NB4 (cell line): ENCODE data around the gene CALML6.

Experiments used
- MYC ChIP-seq: IDR thresholded peaks from 2 replicates; pipeline ENCODE4 v1.6.1; 2011; ENCODE audit warnings: low read depth, low read length
- POLR2A ChIP-seq: IDR thresholded peaks from 2 replicates; pipeline ENCODE4 v1.6.1; 2011; ENCODE audit warnings: mild to moderate bottlenecking; ENCODE audit not compliant: insufficient read length; ENCODE audit errors: extremely low read depth
- TF ChIP-seq, protein P1 (sequence below): IDR thresholded peaks from one replicate; pipeline ENCODE4 v1.5.1; 2012; ENCODE audit warnings: low read depth, low read length
- TF ChIP-seq, protein P2 (sequence below): IDR thresholded peaks from 2 replicates; pipeline ENCODE4 v1.6.1; 2011; ENCODE audit warnings: low read depth, low read length

DNA sequence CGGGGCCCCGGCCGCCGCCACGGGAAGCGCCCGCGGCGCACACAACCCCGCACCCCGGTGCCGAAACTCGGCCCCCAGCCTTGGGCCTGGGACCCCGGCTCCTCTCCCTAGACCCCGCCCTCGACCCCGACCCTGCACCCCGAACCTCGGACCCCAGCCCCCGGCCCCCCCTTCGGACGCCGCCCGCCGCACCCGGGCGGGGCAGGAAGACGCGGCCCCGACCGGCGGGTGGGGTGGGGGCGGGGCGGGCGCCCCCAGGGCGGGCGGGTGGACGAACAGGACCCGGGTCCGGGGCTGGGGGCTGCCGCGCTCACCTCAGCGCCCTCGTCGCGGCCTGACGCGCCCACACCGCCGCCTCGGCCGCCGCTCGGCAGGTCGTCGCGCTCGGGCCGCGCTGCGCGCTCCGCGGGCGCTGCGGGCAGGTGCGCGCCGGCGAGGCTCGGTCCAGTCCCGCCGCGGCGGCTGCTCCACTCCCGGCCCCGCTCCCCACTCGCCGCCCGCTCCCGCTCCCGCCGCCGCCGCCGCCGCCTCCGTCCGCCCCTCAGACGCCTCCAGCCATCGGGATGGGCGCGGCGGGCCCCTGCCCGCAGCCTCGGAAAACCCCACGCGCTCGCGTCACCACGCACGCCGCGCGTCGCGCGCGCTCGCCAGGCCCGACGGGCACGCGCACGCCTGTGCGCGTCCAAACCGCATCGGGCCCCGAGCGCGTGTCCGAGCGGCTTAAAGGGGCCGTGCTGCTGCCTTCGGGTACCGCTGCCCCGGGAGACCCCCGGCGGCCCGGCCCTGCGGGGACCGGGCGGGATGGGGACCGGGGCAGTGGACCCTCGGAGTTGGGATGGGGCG, 24.3 kb upstream of the CALML6 start, which contains the start of gene GNB1:
- TF ChIP-seq, protein P1, sequence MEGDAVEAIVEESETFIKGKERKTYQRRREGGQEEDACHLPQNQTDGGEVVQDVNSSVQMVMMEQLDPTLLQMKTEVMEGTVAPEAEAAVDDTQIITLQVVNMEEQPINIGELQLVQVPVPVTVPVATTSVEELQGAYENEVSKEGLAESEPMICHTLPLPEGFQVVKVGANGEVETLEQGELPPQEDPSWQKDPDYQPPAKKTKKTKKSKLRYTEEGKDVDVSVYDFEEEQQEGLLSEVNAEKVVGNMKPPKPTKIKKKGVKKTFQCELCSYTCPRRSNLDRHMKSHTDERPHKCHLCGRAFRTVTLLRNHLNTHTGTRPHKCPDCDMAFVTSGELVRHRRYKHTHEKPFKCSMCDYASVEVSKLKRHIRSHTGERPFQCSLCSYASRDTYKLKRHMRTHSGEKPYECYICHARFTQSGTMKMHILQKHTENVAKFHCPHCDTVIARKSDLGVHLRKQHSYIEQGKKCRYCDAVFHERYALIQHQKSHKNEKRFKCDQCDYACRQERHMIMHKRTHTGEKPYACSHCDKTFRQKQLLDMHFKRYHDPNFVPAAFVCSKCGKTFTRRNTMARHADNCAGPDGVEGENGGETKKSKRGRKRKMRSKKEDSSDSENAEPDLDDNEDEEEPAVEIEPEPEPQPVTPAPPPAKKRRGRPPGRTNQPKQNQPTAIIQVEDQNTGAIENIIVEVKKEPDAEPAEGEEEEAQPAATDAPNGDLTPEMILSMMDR: no peak
- TF ChIP-seq MYC: peak; percentile 75
- TF ChIP-seq POLR2A: peak; percentile 55
- TF ChIP-seq, protein P2, sequence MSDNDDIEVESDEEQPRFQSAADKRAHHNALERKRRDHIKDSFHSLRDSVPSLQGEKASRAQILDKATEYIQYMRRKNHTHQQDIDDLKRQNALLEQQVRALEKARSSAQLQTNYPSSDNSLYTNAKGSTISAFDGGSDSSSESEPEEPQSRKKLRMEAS: peak; percentile 75
